ENCODE data around the gene C11orf52.

- no peak for TF ChIP-seq CTCF (conservative IDR thresholded peaks at IDR 0.05 in 1 of 2, IDR thresholded peaks at IDR 0.05 in 1 of 2; ENCODE audit: extremely low read depth in 1 of 2, insufficient read depth in 1 of 2, low read depth in 1 of 2, low read length in 2 of 2)
- TF ChIP-seq EZH2 (IDR thresholded peaks at IDR 0.05; ENCODE audit: borderline replicate concordance, low read length), result no peak
Measured at GRCh38 chr11:111947143-111947542, 28.4 kb downstream of the C11orf52 start.

Data from mammary epithelial cell (primary cell).